MM.1S (cell line): ENCODE measurements around the gene PLIN4.

ENCODE experiments used
- DNase-seq: peaks from one replicate; pipeline ENCODE4 v3.0.0-alpha.2; 2015
- H2AFZ ChIP-seq: fragments of 300-600 bp; sonication (generic); 2 replicates; pipeline ENCODE4 v1.6.0; 2016; ENCODE audit warnings: antibody characterized with exemption, low read length
- H3F3A ChIP-seq: fragments of 300-600 bp; sonication (generic); 2 replicates; pipeline ENCODE4 v1.6.1; 2016; ENCODE audit warnings: mild to moderate bottlenecking, antibody characterized with exemption, low read length, moderate library complexity, mixed read lengths; ENCODE audit not compliant: insufficient read depth
- H3K27ac ChIP-seq: fragments of 300-600 bp; sonication (generic); 2 replicates; pipeline ENCODE4 v1.5.1; 2016; ENCODE audit warnings: mild to moderate bottlenecking, low read length
- H3K27me3 ChIP-seq: fragments of 300-600 bp; sonication (generic); replicated peaks from 2 replicates; pipeline ENCODE4 v1.6.0; 2016; ENCODE audit warnings: low read length; ENCODE audit not compliant: insufficient read depth
- H3K36me3 ChIP-seq: fragments of 300-600 bp; sonication (generic); replicated peaks from 2 replicates; pipeline ENCODE4 v1.6.1; 2016; ENCODE audit warnings: mild to moderate bottlenecking, low read length, mixed read lengths; ENCODE audit not compliant: insufficient read depth
- H3K4me1 ChIP-seq: fragments of 300-600 bp; sonication (generic); 2 replicates; pipeline ENCODE4 v1.6.1; 2016; ENCODE audit warnings: low read length, mixed read lengths
- H3K4me2 ChIP-seq: fragments of 300-600 bp; sonication (generic); 2 replicates; pipeline ENCODE4 v1.6.0; 2016; ENCODE audit warnings: low read depth, low read length
- H3K4me3 ChIP-seq: fragments of 300-600 bp; sonication (generic); 2 replicates; pipeline ENCODE4 v1.5.1; 2016; ENCODE audit warnings: low read length, mixed read lengths
- H3K79me2 ChIP-seq: fragments of 300-600 bp; sonication (generic); 2 replicates; pipeline ENCODE4 v1.6.1; 2016; ENCODE audit warnings: mixed run types, low read length, mixed read lengths
- H3K9ac ChIP-seq: fragments of 300-600 bp; sonication (generic); 2 replicates; pipeline ENCODE4 v1.6.1; 2016; ENCODE audit warnings: low read length, mixed read lengths
- H3K9me2 ChIP-seq: fragments of 300-600 bp; sonication (generic); replicated peaks from 2 replicates; pipeline ENCODE4 v1.6.1; 2016; ENCODE audit warnings: mild to moderate bottlenecking, low read length, mixed read lengths; ENCODE audit not compliant: insufficient read depth
- H3K9me3 ChIP-seq: fragments of 300-600 bp; sonication (generic); replicated peaks from 2 replicates; pipeline ENCODE4 v1.6.1; 2016; ENCODE audit warnings: mild to moderate bottlenecking, low read length, mixed read lengths; ENCODE audit not compliant: insufficient read depth
- H4K20me1 ChIP-seq: fragments of 300-600 bp; sonication (generic); 2 replicates; pipeline ENCODE4 v1.6.1; 2016; ENCODE audit warnings: mild to moderate bottlenecking, low read length, moderate library complexity, mixed read lengths; ENCODE audit not compliant: insufficient read depth
- CTCF ChIP-seq: fragments of 300-600 bp; sonication (generic); IDR thresholded peaks from 2 replicates; pipeline ENCODE4 v1.5.1; 2016; ENCODE audit warnings: antibody characterized with exemption, low read length, mixed read lengths
- EZH2 ChIP-seq: fragments of 300-600 bp; sonication (generic); optimal IDR thresholded peaks from 2 replicates; pipeline ENCODE3; 2017; ENCODE audit warnings: low read depth, mild to moderate bottlenecking, antibody characterized with exemption, low read length, mixed read lengths
- EZH2phosphoT487 ChIP-seq: fragments of 300-600 bp; sonication (generic); IDR thresholded peaks from 2 replicates; pipeline ENCODE4 v1.6.1; 2018; ENCODE audit warnings: antibody characterized with exemption, low read length

The PLIN4 gene

GRCh38 chr19:4555657-4556561 lies 37.6 kb upstream of the PLIN4 start:
- Histone ChIP-seq H3F3A (no peaks in the 10 kb centered on the region), H2AFZ (no peak overlapping the region), H3K27me3 (peaks cover 57% of the 10 kb centered on the region), H3K79me2 (no peaks in the 10 kb centered on the region), H3K9me2 (no peaks in the 10 kb centered on the region), H3K36me3 (no peaks in the 10 kb centered on the region), H3K27ac (no peak overlapping the region), H3K9ac (no peak overlapping the region), H3K4me2 (no peak overlapping the region), H3K4me1 (no peaks in the 10 kb centered on the region), H3K4me3 (no peak overlapping the region), H3K9me3 (no peaks in the 10 kb centered on the region), H4K20me1 (no peaks in the 10 kb centered on the region)
- DNase-seq: no peak
- no peak for TF ChIP-seq EZH2
- no peak for TF ChIP-seq CTCF
- no peak for TF ChIP-seq EZH2phosphoT487

GRCh38 chr19:4554717-4555116 lies 36.4 kb upstream of the PLIN4 start:
- Histone ChIP-seq H3K9ac (no peak overlapping the region), H2AFZ (no peak overlapping the region), H3K4me1 (no peaks in the 10 kb centered on the region), H3K27me3 (peaks cover 57% of the 10 kb centered on the region), H3K4me2 (no peak overlapping the region), H3F3A (no peaks in the 10 kb centered on the region), H3K9me3 (no peaks in the 10 kb centered on the region), H3K36me3 (no peaks in the 10 kb centered on the region), H4K20me1 (no peaks in the 10 kb centered on the region), H3K79me2 (no peaks in the 10 kb centered on the region), H3K27ac (no peak overlapping the region), H3K9me2 (no peaks in the 10 kb centered on the region), H3K4me3 (no peak overlapping the region)
- TF ChIP-seq CTCF (no peak), EZH2 (no peak), EZH2phosphoT487 (no peak)
- no peak for DNase-seq

- Histone ChIP-seq H4K20me1 (no peaks in the 10 kb centered on the region), H3K27ac (no peak overlapping the region), H3K4me2 (no peak overlapping the region), H3K36me3 (no peaks in the 10 kb centered on the region), H3K4me1 (no peaks in the 10 kb centered on the region), H2AFZ (no peak overlapping the region), H3K9me2 (no peaks in the 10 kb centered on the region), H3K79me2 (no peaks in the 10 kb centered on the region), H3K9me3 (no peaks in the 10 kb centered on the region), H3K4me3 (no peak overlapping the region), H3K27me3 (peaks cover 54% of the 10 kb centered on the region), H3F3A (no peaks in the 10 kb centered on the region), H3K9ac (no peak overlapping the region)
- DNase-seq: no peak
- TF ChIP-seq EZH2phosphoT487: no peak
- no peak for TF ChIP-seq CTCF
- no peak for TF ChIP-seq EZH2
Measured at GRCh38 chr19:4553775-4554174, 35.5 kb upstream of the PLIN4 start.
